Memory B cell (primary cell): ENCODE measurements around the gene MRLN.
"Not testable (repeated sequence)": the region's sequence is repeated elsewhere in the genome, so short reads cannot be mapped to it uniquely, and the experiment has no call there.

Source experiments
- ATAC-seq: fragments of 150-1000 bp; cut with Tn5 transposase; 2 replicates; pipeline ENCODE4 v1.10.0; 2021; ENCODE audit warnings: low read depth, mild to moderate bottlenecking, moderate library complexity
- DNase-seq, 2 donors: peaks; one replicate each; pipeline ENCODE4 v3.0.0; 2022; ENCODE audit warnings: low spot score in 2 of 2
- H3K27ac Mint-ChIP-seq: one replicate; pipeline ENCODE4 v1.8.0; 2022; ENCODE audit warnings: mild to moderate bottlenecking, moderate library complexity, mixed read lengths
- H3K27me3 Mint-ChIP-seq: one replicate; pipeline ENCODE4 v1.8.0; 2022; ENCODE audit warnings: mixed read lengths
- H3K36me3 Mint-ChIP-seq: one replicate; pipeline ENCODE4 v1.8.0; 2022; ENCODE audit warnings: mild to moderate bottlenecking, mixed read lengths
- H3K4me1 Mint-ChIP-seq: one replicate; pipeline ENCODE4 v1.8.0; 2022; ENCODE audit warnings: mixed read lengths
- H3K4me3 Mint-ChIP-seq: one replicate; pipeline ENCODE4 v1.8.0; 2022; ENCODE audit warnings: mild to moderate bottlenecking, moderate library complexity, mixed read lengths
- H3K9me3 Mint-ChIP-seq: one replicate; pipeline ENCODE4 v1.8.0; 2022; ENCODE audit warnings: mixed read lengths

The MRLN gene

DNA sequence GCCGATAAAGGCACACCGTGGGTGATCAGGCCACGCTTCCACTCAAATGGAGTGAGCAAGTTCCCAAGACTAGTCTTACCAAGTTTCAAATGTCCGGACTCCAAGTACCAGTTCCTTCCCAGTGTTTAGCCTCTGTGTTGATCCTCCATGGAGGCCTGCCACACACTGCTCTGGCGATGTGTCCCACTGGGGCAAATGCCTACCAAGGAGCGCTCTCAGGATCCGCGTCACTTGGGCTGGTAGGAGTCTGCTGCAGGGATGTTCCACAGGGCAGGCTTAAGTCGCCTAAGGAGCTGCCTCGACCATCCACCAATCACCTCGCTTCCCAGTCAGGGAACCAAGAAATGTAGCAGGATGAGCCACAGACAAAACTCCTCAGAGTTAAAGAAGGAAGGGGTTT is 17.4 kb upstream of the MRLN start:
- Mint-ChIP-seq H3K4me1 (no peaks in the 10 kb centered on the region), H3K4me3 (no peak overlapping the region), H3K27me3 (peaks cover 4% of the 10 kb centered on the region), H3K27ac (no peak overlapping the region), H3K9me3 (peaks cover 2% of the 10 kb centered on the region), H3K36me3 (peaks cover 2% of the 10 kb centered on the region)
- no peak for DNase-seq
- ATAC-seq = no peak

DNA sequence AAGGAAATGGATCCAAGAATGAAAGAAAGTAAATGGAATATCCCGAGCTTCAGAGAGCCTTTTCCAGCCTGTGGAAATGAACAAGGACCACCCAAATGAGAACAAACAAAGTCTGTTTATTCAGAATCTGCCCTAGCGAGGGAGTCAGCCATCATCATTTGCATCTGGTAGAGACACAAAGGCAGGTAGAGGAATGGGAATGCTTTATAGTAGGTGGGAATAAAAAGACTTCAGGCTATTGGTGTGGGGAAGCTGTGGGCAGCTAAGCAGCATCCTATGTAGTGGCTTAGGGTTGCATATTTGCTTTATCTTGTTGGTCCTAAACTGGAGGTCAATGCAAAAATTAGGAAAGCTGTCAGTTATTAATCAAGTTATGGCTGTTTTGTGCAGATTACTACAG is 9.2 kb upstream of the MRLN start:
- no peak overlapping the region for H3K27ac Mint-ChIP-seq
- H3K27me3 Mint-ChIP-seq = peaks cover 6% of the 10 kb centered on the region
- peaks cover 2% of the 10 kb centered on the region for H3K9me3 Mint-ChIP-seq
- DNase-seq (no peak), ATAC-seq (no peak)
- H3K4me1 Mint-ChIP-seq = no peaks in the 10 kb centered on the region
- no peak overlapping the region for H3K4me3 Mint-ChIP-seq
- H3K36me3 Mint-ChIP-seq = no peaks in the 10 kb centered on the region

DNA sequence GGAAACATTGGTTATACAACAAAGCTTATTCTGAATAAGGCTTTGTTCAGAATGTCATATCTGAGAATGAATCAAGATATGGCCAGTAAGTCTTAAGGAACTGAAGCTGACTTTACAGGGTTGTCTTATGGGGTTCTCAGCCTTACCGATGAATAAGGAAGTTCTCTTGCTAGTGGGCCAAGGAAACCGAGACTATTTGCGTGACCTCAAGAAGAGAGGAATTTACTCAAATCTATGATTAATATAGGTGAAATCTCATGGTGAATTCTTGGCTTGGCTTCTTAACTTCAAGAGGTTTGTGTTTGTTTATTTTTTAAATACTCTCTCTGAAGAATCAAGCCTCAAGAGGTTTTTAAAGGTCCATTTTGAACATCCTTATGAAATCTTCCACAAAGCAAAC is 4.7 kb upstream of the MRLN start:
- Mint-ChIP-seq H3K9me3 (peaks cover 2% of the 10 kb centered on the region), H3K36me3 (no peaks in the 10 kb centered on the region), H3K4me3 (no peak overlapping the region), H3K27ac (no peak overlapping the region), H3K27me3 (peaks cover 2% of the 10 kb centered on the region), H3K4me1 (no peaks in the 10 kb centered on the region)
- ATAC-seq = no peak
- no peak for DNase-seq

- Mint-ChIP-seq H3K9me3 (no peaks in the 10 kb centered on the region), H3K4me3 (no peak overlapping the region), H3K27ac (no peak overlapping the region), H3K27me3 (peaks cover 4% of the 10 kb centered on the region), H3K36me3 (no peaks in the 10 kb centered on the region), H3K4me1 (no peaks in the 10 kb centered on the region)
- DNase-seq (no peak), ATAC-seq (no peak)
Observed at GRCh38 chr10:59754951-59755350, 1.7 kb upstream of the MRLN start.

GRCh38 chr10:59752278-59752940 is 846 bp downstream of the MRLN start:
- ATAC-seq = no peak

DNA sequence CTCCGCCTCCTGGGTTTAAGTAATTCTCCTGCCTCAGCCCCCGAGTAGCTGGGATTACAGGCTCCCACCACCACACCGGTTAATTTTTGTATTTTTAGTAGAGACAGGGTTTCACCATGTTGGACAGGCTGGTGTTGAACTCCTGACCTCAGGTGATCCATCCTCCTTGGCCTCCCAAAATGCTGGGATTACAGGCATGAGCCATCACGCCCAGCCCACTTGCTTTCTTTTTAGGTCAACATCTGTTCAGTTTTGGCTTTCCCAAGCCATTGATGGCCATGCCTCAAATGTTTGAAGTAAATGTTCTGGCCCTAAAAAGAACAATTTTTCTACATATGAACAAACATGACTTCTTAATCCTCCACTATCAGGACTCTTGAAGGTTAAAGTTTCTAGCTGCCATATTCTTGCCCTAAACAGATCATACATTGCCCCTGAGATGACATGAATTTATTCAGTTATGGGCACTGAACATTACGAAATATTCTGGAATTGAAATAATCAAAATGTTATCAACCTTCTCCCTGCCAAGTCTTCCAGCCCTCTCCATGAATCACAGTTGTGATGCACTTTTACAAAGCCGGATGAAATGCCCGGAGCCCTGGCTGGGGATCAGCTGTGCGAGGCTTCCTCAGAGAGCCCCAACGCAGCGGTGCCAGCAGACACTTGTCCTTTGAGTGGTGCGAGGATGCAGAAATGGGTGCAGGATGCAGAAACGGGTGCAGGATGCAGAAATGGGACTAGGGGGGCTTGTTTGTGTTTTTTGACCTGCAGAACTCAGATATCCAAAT is 2.9 kb downstream of the MRLN start:
- Mint-ChIP-seq H3K36me3 (no peaks in the 10 kb centered on the region), H3K4me1 (no peaks in the 10 kb centered on the region), H3K4me3 (no peak overlapping the region), H3K27ac (no peak overlapping the region), H3K27me3 (peaks cover 4% of the 10 kb centered on the region), H3K9me3 (no peaks in the 10 kb centered on the region)
- DNase-seq (no peak), ATAC-seq (no peak)

More at GRCh38 chr10:59752278-59752940, 846 bp downstream of the MRLN start:
- no peak for DNase-seq
- H3K4me1 Mint-ChIP-seq = no peaks in the 10 kb centered on the region
- peaks cover 4% of the 10 kb centered on the region for H3K27me3 Mint-ChIP-seq
- no peaks in the 10 kb centered on the region for H3K9me3 Mint-ChIP-seq
- H3K4me3 Mint-ChIP-seq = no peak overlapping the region
- H3K27ac Mint-ChIP-seq = no peak overlapping the region
- no peaks in the 10 kb centered on the region for H3K36me3 Mint-ChIP-seq

DNA sequence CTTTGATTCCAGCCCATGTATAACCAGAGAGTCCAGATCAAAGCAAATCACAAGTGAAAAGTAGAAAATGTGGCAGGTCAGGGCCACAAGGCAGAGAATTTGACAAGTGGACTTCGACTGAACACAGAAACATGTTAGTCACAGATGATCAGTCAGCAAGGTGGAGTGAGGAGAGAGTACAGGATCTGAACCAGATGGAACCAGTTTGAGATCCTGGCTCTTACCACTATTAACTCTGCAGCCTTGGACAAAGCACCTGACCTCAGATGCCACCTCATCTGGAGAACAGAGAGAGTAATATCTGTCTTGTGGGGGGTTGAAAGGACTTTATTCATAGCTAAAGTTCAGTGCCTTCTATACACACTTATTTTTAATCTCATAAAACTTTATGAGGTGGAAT is 4.4 kb downstream of the MRLN start:
- no peaks in the 10 kb centered on the region for H3K36me3 Mint-ChIP-seq
- no peaks in the 10 kb centered on the region for H3K4me1 Mint-ChIP-seq
- no peak overlapping the region for H3K4me3 Mint-ChIP-seq
- DNase-seq (no peak), ATAC-seq (no peak)
- H3K9me3 Mint-ChIP-seq = no peaks in the 10 kb centered on the region
- H3K27me3 Mint-ChIP-seq = peaks cover 4% of the 10 kb centered on the region
- no peak overlapping the region for H3K27ac Mint-ChIP-seq

DNA sequence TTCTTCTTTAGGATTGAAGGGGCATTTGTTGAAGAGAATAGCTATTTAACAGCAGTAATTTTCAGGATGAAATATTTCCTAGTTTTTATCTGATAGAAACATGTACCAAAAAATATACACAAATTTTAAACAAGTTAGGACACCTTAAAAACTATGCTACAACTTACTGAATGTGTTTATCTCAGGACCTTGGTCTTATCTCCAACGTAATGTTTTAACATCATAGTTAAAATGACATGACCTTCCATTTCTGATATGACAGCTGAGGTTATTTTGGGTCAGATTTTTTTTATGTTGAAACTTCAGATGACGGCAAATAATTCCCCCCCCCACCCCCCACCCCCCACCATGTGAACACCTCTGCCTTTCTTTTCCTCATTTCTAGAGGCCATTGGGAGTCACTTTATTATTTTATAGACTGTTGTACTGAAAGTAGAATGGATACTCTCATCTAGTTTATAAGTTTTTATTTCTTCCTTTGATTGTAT is 8.0 kb downstream of the MRLN start:
- DNase-seq (no peak), ATAC-seq (no peak)
- Mint-ChIP-seq H3K4me1 (no peaks in the 10 kb centered on the region), H3K4me3 (no peak overlapping the region), H3K36me3 (no peaks in the 10 kb centered on the region), H3K27me3 (peaks cover 2% of the 10 kb centered on the region), H3K9me3 (no peaks in the 10 kb centered on the region), H3K27ac (no peak overlapping the region)

- not testable (repeated sequence) for H3K4me3 Mint-ChIP-seq, H3K36me3 Mint-ChIP-seq, H3K27me3 Mint-ChIP-seq, ATAC-seq, H3K9me3 Mint-ChIP-seq, H3K27ac Mint-ChIP-seq, DNase-seq, H3K4me1 Mint-ChIP-seq
Observed at GRCh38 chr10:59744762-59745161, 8.5 kb downstream of the MRLN start.

DNA sequence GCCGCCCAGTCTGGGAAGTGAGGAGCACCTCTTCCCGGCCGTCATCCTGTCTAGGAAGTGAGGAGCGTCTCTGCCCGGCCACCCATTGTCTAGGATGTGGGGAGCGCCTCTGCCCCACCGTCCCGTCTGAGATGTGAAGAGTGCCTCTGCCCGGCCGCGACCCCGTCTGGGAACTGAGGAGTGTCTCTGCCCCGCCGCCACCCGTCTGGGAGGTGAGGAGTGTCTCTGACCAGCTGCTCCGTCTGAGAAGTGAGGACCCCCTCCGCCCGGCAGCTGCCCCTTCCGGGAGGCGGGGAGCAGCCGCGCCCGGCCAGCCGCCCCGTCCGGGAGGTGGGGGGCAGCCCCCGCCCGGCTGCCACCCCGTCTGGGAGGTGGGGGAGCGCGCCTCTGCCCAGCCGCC is 9.1 kb downstream of the MRLN start:
- not testable (repeated sequence) for H3K4me3 Mint-ChIP-seq, DNase-seq, H3K4me1 Mint-ChIP-seq, H3K9me3 Mint-ChIP-seq, H3K27me3 Mint-ChIP-seq, ATAC-seq, H3K36me3 Mint-ChIP-seq, H3K27ac Mint-ChIP-seq

GRCh38 chr10:59741583-59741982 is 11.7 kb downstream of the MRLN start:
- DNase-seq (no peak), ATAC-seq (no peak)
- no peaks in the 10 kb centered on the region for H3K4me1 Mint-ChIP-seq
- no peak overlapping the region for H3K4me3 Mint-ChIP-seq
- H3K27me3 Mint-ChIP-seq = no peaks in the 10 kb centered on the region
- no peak overlapping the region for H3K27ac Mint-ChIP-seq
- no peaks in the 10 kb centered on the region for H3K36me3 Mint-ChIP-seq
- H3K9me3 Mint-ChIP-seq = no peaks in the 10 kb centered on the region

- Mint-ChIP-seq H3K4me1 (no peaks in the 10 kb centered on the region), H3K27ac (no peak overlapping the region), H3K27me3 (no peaks in the 10 kb centered on the region), H3K36me3 (no peaks in the 10 kb centered on the region), H3K9me3 (no peaks in the 10 kb centered on the region), H3K4me3 (no peak overlapping the region)
- DNase-seq (no peak), ATAC-seq (no peak)
Observed at GRCh38 chr10:59741048-59741447, 12.2 kb downstream of the MRLN start.

- peaks cover 4% of the 10 kb centered on the region for H3K4me1 Mint-ChIP-seq
- H3K27me3 Mint-ChIP-seq = peaks cover 5% of the 10 kb centered on the region
- no peak for ATAC-seq
- H3K36me3 Mint-ChIP-seq = no peaks in the 10 kb centered on the region
- H3K27ac Mint-ChIP-seq = no peak overlapping the region
- H3K9me3 Mint-ChIP-seq = no peaks in the 10 kb centered on the region
- no peak overlapping the region for H3K4me3 Mint-ChIP-seq
- no peak for DNase-seq
Observed at GRCh38 chr10:59736749-59737148, 16.5 kb downstream of the MRLN start.

DNA sequence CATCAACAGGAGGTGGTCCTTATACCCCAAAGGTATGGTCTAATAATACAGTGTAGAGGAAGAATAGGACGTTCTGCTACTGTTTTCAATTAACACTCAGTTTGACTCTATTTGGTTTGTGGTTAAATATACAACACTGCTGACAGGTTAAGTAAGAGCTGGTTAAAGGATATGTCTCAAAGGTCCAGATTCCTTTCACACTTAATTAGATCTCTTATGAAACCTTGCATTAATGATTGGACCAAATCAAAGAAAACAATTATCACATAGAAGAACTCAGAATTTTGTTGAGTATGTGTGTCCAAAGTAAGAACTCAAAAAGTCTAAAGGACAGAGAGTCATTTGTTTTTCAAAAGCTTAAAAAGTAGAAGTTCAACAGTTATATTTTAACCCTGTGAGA is 18.0 kb downstream of the MRLN start:
- H3K9me3 Mint-ChIP-seq = no peaks in the 10 kb centered on the region
- no peak overlapping the region for H3K4me3 Mint-ChIP-seq
- DNase-seq = no peak
- H3K36me3 Mint-ChIP-seq = no peaks in the 10 kb centered on the region
- no peak for ATAC-seq
- H3K27ac Mint-ChIP-seq = no peak overlapping the region
- peaks cover 5% of the 10 kb centered on the region for H3K27me3 Mint-ChIP-seq
- H3K4me1 Mint-ChIP-seq = peaks cover 4% of the 10 kb centered on the region

DNA sequence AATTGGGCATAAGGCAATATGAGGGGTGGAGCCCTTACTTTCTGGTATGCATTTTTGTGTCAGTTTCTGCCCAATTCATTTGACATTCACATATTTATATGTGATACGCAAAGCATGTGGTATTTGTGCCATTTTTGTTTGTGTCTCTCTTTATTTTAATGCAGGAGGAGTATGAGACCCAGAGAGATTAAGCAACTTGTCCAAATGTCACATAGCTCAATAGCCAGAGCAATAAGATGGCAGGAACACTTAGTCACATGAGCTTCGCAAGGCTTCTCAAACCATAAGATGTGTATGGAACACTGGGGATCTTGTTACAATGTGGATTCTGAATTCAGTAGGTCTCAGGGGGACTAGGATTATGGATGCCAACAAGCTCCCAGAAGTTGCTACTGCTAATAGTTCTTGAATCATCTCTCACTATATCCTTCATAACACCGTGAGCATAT is 19.2 kb downstream of the MRLN start:
- no peaks in the 10 kb centered on the region for H3K36me3 Mint-ChIP-seq
- DNase-seq = no peak
- H3K27me3 Mint-ChIP-seq = peaks cover 5% of the 10 kb centered on the region
- peaks cover 4% of the 10 kb centered on the region for H3K4me1 Mint-ChIP-seq
- no peak overlapping the region for H3K4me3 Mint-ChIP-seq
- H3K27ac Mint-ChIP-seq = no peak overlapping the region
- H3K9me3 Mint-ChIP-seq = no peaks in the 10 kb centered on the region
- no peak for ATAC-seq
